Right atrium auricular region (tissue), 2 donors: ENCODE results near the gene ADGRV1. TPM values are rescaled to one million over a fixed set of nuclear protein-coding genes. Genes with fewer than 3 reads are reported as not detected.
A peak's percentile ranks its signal among the peaks of the same experiment; 100 is the strongest.

Experiments used
- DNase-seq: peaks from one replicate; pipeline ENCODE4 v3.0.0-alpha.2; 2019; ENCODE audit warnings: low spot score
- H3K27ac ChIP-seq, 2 donors: fragments of 200-600 bp; sonication (generic); 1 replicate in 1 of 2; 2 replicates in 1 of 2; pipeline ENCODE4 v1.5.1; 2016 to 2019
- H3K27me3 ChIP-seq, 2 donors: fragments of 200-600 bp; sonication (generic); one replicate each; pipeline versions ENCODE4 v1.5.1 to v1.6.0; 2017 to 2019
- H3K36me3 ChIP-seq: fragments of 200-600 bp; sonication (generic); one replicate; pipeline ENCODE4 v1.5.1; 2016
- H3K4me1 ChIP-seq, 2 donors: fragments of 200-600 bp; sonication (generic); one replicate each; pipeline versions ENCODE4 v1.5.1 to v1.6.0; 2017 to 2019
- H3K4me3 ChIP-seq, 2 donors: fragments of 200-600 bp; sonication (generic); 1 replicate in 1 of 2; 2 replicates in 1 of 2; pipeline ENCODE4 v1.5.1; 2017 to 2019; ENCODE audit warnings: mild to moderate bottlenecking in 1 of 2, moderate library complexity in 1 of 2
- H3K9me3 ChIP-seq, 2 donors: fragments of 200-600 bp; sonication (generic); one replicate each; pipeline ENCODE4 v1.5.1; 2019
- total RNA-seq, 2 donors: library from RNA; depleted of rRNA; stranded (reverse); fragments of >200 nt; gene quantifications; one replicate each; pipeline ENCODE4 v1.1.0, GENCODE V29; 2016
- TF ChIP-seq, protein P1 (sequence below), 2 donors: fragments of 200-600 bp; sonication (generic); IDR thresholded peaks; one replicate each; pipeline ENCODE4 v1.5.1; 2019; ENCODE audit warnings: antibody characterized with exemption in 2 of 2

Gene ADGRV1
- total RNA-seq, 2 donors from 2014 or later = 1.4 to 1.8 TPM

DNA sequence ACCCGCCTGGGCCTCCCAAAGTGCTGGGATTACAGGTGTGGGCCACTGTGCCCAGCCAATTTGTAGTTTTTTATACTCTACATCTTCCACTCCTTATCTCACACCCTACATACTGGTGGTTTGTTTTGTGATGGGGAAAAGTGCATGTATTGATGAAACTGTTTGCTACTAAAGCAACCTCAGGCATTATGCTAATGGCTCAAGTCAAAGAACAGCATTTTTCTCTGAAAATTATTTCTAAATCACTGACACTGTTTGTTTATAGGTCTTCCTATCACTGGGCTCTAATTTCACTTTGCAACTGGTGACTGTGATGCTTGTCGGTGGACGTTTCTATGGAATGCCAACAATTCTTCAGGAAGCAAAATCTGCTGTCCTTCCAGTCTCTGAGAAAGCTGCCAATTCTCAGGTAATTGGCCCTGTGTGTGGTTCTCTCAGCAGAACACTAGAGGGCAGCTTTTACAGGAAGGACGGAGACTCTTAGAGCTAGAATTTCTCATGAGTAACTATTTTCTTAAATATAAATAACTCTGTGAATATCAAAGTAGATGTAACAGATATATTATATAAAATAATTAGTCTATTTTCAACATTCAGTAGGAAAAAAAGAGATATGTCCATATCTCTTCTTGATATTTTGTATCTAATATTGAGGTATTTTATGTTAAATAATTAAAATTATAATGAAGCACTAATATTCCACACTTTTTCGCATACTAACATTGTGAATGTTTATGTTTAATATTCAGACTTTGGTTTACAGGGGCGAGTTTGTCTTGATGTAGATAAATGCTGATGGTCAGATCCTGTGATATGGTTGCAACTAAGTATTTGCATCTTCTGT is 244.1 kb downstream of the ADGRV1 start:
- TF ChIP-seq, protein P1, sequence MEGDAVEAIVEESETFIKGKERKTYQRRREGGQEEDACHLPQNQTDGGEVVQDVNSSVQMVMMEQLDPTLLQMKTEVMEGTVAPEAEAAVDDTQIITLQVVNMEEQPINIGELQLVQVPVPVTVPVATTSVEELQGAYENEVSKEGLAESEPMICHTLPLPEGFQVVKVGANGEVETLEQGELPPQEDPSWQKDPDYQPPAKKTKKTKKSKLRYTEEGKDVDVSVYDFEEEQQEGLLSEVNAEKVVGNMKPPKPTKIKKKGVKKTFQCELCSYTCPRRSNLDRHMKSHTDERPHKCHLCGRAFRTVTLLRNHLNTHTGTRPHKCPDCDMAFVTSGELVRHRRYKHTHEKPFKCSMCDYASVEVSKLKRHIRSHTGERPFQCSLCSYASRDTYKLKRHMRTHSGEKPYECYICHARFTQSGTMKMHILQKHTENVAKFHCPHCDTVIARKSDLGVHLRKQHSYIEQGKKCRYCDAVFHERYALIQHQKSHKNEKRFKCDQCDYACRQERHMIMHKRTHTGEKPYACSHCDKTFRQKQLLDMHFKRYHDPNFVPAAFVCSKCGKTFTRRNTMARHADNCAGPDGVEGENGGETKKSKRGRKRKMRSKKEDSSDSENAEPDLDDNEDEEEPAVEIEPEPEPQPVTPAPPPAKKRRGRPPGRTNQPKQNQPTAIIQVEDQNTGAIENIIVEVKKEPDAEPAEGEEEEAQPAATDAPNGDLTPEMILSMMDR (IDR thresholded peaks at IDR 0.05) = peak; percentile 50 to 69
- Histone ChIP-seq H3K4me3 (no peak overlapping the region), H3K36me3 (no peaks in the 10 kb centered on the region), H3K27me3 (no peaks in the 10 kb centered on the region), H3K27ac (no peak overlapping the region), H3K9me3 (peaks cover 0 to 13% of the 10 kb centered on the region in 2 donors), H3K4me1 (no peaks in the 10 kb centered on the region)
- no peak for DNase-seq

DNA sequence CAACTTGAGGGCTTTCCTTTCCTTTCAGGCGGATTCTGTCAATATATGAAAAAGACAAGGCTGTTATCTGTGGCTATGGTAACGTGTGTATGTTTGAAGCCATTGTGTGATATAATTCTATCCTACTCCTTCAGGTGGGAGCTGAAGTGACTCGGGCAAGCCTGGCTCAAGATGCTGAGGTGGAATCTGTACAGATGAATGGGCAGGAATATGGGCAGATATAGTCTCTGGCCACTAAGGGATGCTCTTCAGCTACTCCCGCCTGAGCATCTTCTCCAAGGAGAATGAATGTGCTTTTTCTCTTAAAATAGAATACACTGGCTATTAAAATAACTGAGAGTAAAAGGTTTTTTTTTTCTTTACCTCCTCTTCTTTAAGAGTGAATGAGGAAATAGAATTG is 244.8 kb downstream of the ADGRV1 start:
- no peak overlapping the region for H3K4me3 ChIP-seq
- H3K9me3 ChIP-seq = peaks cover 0 to 10% of the 10 kb centered on the region in 2 donors
- no peak overlapping the region for H3K27ac ChIP-seq
- H3K27me3 ChIP-seq = no peaks in the 10 kb centered on the region
- no peak for DNase-seq
- TF ChIP-seq, protein P1 (IDR thresholded peaks at IDR 0.05) = no peak
- no peaks in the 10 kb centered on the region for H3K36me3 ChIP-seq
- H3K4me1 ChIP-seq = no peaks in the 10 kb centered on the region

DNA sequence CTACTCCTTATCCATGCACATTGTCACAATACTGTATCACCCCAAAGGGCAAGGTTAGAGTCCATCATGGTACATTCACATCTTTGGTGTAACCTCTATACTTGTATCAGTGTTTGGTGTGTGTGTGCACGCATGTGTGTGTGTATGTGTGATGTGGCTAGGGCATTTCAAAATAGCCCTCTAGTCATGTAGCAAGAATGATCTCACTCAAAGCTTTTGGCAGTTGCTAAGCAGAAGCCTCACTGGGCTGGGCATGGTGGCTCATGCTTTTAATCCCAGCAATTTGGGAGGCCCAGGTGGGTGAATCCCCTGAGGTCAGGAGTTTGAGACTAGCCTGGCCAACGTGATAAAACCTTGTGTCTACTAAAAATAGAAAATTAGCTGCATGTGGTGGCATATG is 245.3 kb downstream of the ADGRV1 start:
- Histone ChIP-seq H3K27me3 (no peaks in the 10 kb centered on the region), H3K27ac (no peak overlapping the region), H3K4me3 (no peak overlapping the region), H3K4me1 (no peaks in the 10 kb centered on the region), H3K9me3 (peaks cover 0 to 10% of the 10 kb centered on the region in 2 donors), H3K36me3 (no peaks in the 10 kb centered on the region)
- TF ChIP-seq, protein P1 (IDR thresholded peaks at IDR 0.05) = no peak
- no peak for DNase-seq

DNA sequence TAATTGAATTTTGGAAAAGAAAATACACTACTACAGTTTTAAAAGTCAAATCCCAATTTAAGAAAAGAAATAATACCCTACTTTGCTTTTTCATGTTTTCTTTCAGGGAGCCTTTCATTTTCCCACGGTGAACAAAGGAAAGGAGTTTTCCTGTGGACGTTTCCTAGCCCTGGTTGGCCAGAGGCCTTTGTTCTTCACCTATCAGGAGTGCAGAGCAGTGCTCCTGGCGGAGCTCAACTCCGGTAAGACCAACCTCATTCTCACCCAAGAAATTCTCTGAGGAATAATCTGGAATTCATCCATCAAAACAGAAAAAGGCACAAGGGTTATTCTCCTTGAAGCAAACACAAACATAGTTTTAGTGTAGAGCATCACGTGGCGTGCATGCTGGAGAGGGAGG is 248.9 kb downstream of the ADGRV1 start:
- TF ChIP-seq, protein P1 (IDR thresholded peaks at IDR 0.05) = no peak
- H3K4me1 ChIP-seq = no peaks in the 10 kb centered on the region
- no peak overlapping the region for H3K4me3 ChIP-seq
- no peaks in the 10 kb centered on the region for H3K9me3 ChIP-seq
- no peak for DNase-seq
- no peaks in the 10 kb centered on the region for H3K27me3 ChIP-seq
- H3K36me3 ChIP-seq = no peaks in the 10 kb centered on the region
- no peak overlapping the region for H3K27ac ChIP-seq

DNA sequence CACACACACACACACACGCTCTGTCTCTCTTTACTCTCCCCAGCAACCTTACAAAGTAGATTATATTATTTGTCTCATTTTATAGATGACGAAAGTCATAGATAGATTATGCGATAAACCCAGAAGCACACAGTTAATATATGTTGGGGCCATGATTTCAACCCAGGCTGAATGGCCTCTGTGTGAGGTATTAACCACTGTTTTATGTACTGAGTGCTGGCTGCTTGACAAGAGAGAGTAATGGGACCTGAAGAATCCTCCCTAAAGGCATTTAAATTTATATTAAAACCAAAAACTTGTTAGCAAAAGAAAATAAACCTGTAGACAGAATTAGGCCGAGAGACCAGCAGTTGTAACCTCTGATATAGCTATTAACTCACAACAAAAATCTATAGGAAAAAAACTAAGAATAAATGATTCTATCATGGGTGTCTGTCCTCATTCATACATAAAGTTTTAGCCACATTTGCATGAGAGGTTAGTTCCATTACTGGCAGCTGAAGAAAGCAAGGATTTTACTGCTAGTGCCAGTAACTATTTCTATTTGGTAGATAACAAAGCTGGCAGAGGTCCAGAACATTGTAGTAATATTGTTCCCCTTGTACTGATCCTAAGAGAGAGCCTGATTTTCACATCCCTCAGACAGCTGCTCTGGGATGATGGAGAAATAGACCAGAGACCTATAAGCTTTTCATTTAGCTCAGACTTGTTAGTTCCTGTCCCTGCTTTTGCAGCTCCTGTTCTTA is 250.9 kb downstream of the ADGRV1 start:
- no peaks in the 10 kb centered on the region for H3K4me1 ChIP-seq
- no peaks in the 10 kb centered on the region for H3K27me3 ChIP-seq
- no peaks in the 10 kb centered on the region for H3K36me3 ChIP-seq
- no peak for DNase-seq
- TF ChIP-seq, protein P1 (IDR thresholded peaks at IDR 0.05) = no peak
- no peak overlapping the region for H3K27ac ChIP-seq
- H3K4me3 ChIP-seq = no peak overlapping the region
- H3K9me3 ChIP-seq = no peaks in the 10 kb centered on the region
